HCEC 1CT (cell line): ENCODE data around the gene FEM1C.

ENCODE experiments used
- DNase-seq: peaks from one replicate; pipeline ENCODE4 v3.0.0-alpha.2; 2017

Gene FEM1C

GRCh38 chr5:115471345-115472063, 73.1 kb downstream of the FEM1C start:
- DNase-seq, result no peak

DNA sequence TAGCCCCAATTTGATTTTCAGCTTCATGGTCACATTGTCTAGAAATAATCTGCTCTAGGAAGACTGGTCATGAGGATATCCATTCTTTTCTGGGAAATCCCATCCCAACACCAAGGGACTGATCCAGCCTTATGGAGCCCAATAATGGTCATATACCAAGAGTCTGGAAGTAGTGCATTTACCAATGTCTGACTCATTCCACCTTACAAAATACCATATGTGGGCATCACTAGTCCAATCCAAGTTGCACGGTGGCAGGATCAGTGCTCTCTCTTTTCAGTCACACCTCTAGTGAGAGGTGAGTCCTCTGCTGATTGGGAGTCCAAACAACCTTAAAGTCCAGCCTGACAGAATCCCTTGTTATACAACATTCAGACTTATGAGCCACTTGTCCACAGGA, 73.7 kb downstream of the FEM1C start:
- DNase-seq, result peak; percentile 45
